Stimulated activated CD4-positive, alpha-beta T cell treated with anti-CD3 and anti-CD28 coated beads, Interleukin-2, amount 100 ng/mL, for 24 hours (primary cell): Measurements from ENCODE around the gene MT3.

Source experiments
- DNase-seq, 2 donors: peaks; one replicate each; pipeline ENCODE4 v3.0.0-alpha.2; 2020

The MT3 gene

DNA sequence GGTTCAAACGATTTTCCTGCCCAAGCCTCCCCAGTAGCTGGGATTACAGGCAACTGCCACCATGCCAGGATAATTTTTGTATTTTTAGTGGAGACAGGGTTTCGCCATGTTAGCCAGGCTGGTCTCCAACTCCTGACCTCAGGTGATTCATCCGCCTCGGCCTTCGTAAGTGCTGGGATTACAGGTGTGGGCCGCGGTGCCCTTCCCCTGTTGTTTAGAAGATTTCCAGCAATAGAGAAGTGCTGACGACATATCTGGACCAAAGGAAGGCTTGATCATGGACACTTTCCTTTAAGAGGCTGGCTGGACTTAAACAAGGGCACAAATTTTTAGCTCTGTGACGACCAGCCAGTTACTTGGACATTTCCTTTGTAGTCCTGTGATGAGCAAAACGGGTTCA, 41.9 kb downstream of the MT3 start:
- DNase-seq, result no peak

DNA sequence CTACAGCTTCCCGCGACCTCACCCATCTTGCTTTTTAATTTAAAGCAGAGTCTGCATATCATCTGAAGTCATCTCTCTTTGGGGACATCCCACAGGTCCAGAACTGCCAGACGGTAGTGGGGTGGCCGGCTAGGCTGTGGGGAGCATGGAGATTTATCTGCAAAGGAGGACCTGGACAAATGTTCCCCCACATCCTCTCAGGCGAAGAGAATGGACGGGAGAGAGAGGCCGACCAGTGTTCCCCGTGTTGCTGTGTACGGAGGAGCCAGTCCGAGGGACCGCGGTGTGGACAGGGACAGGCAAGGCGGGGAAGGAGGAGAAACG, 42.5 kb downstream of the MT3 start:
- DNase-seq, result no peak

- no peak for DNase-seq
These were observed 43.0 kb downstream of the MT3 start, which contains the start of gene MT1M for GRCh38 chr16:56632156-56632847. Gene MT1M, plus strand, starts transcription at chr16:56632659. Its CDS starts 73 bp downstream, at chr16:56632732.

- no peak for DNase-seq
These were observed 43.6 kb downstream of the MT3 start for GRCh38 chr16:56632848-56633365.

DNA sequence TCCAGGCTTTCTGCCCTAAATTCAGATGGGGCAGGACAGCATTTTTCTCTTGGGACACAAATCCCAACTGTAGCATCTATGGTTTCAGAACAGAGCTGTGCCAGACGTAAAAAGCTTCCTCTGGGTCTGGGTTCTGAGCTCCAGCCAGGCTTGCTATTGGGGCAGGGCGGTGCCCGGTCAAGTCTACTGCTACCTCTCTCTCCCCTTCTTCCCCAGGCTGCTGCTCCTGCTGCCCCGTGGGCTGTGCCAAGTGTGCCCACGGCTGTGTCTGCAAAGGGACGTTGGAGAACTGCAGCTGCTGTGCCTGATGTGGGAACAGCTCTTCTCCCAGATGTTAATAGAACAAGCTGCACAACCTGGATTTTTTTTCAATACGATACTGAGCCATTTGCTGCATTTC, 44.2 kb downstream of the MT3 start:
- DNase-seq, result no peak

GRCh38 chr16:56634715-56635440, 45.5 kb downstream of the MT3 start:
- no peak for DNase-seq

DNA sequence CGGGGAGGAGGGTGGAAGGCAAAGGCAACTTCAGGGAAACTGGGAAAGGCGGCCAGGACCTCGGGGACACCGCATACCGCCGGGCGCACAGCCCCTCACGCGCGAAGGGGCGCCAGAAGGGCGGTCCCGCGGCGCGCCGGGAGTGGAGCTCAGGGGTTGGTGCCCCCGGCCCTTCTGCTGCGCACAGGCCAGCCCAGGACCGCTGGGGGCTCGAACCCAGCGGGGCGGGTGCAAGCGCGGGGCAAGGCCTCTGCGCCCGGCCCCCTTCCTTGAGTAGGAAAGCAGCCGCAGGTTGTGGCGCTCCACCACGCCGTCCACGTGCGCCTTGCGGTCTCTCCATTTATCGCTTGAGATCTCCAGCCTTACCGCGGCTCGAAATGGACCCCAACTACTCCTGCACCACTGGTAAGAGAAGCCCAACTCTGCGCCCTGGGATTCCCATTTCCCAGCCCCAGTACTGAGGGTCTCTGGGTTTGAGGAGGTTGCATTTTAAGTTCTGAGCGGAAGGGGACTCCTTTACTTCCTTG, 46.2 kb downstream of the MT3 start:
- no peak for DNase-seq

GRCh38 chr16:56636616-56637413, 47.5 kb downstream of the MT3 start:
- DNase-seq, result no peak

DNA sequence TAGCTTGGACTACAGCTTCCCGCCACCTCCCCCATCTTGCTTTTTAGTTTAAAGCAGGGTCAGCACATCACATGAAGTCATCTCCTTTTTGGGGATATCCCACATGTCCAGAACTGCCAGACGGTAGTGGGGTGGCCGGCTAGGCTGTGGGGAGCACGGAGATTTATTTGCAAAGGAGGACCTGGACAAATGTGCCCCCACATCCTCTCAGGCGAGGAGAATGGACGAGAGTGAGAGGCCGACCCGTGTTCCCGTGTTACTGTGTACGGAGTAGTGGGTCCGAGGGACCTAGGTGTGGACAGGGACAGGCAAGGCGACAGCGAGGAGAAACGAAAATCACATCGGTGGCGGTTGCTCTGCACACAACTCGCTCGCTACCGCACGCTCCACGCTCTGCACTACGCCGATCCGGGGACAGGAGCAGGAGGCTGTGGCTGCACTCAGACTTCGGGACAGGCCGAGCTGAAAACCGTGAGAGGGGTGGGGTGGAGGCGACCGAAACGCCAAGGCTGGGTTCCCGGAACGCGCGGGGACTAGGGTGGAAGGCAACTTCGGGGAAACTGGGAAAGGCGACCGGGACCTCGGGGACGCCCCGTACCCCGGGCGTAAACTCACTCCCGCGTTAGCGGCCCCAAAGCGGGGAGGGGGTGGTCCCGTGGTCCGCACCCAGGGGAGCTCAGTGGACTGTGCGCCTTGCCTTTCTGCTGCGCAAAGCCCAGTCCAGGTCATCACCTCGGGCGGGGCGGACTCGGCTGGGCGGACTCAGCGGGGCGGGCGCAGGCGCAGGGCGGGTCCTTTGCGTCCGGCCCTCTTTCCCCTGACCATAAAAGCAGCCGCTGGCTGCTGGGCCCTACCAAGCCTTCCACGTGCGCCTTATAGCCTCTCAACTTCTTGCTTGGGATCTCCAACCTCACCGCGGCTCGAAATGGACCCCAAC, 48.8 kb downstream of the MT3 start, which contains the start of gene MT1A:
Gene MT1A (plus strand): TSS at position 853 of the 937 bp plus-strand sequence. CDS start 73 bp downstream, at position 926.
- peak in 1 of 2 donors; percentile 38 for DNase-seq

GRCh38 chr16:56639045-56639444, 49.7 kb downstream of the MT3 start:
- DNase-seq, result no peak

GRCh38 chr16:56640076-56640475, 50.7 kb downstream of the MT3 start:
- DNase-seq, result no peak
